Measurements from ENCODE around the gene PLAC1. TPM values are rescaled to one million over a fixed set of nuclear protein-coding genes. Genes with fewer than 3 reads are reported as not detected.

The PLAC1 gene, protein sequence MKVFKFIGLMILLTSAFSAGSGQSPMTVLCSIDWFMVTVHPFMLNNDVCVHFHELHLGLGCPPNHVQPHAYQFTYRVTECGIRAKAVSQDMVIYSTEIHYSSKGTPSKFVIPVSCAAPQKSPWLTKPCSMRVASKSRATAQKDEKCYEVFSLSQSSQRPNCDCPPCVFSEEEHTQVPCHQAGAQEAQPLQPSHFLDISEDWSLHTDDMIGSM
- polyA plus RNA-seq, result not detected

DNA sequence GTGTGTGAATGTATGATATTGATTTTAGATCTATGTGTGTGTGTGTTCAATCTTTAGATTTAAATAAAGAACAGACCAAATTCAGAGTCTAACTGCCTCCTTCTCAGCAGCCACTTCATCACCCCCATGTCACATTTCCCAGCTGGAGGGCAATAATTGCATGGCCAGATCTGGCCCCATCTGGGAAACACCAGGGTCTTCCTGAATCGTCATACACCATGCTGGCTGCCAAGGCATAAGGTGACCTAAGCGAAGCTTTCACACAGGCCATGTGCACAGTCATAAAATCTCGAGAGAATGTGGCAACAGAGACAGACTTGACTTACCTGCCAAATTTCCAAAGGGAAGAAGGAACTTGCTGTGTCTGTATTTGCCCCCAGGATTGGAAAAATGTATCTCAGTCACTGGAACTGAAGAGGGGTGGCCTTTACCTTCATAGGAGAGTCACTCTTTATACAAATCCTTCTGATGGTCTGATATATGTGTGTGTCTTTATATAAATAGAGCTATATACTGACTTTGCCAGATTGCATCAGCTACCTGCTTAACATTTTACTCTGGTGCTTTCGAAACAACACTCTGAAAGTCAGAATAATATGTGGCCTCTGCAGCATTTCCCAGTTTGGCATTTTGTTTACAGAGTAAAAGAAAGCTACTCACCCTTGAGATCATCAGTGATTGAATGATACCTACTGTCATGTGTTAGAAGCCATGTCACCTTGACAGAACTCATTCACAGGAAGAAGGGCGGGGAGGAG is at the start of gene PLAC1:
TSS of gene PLAC1 (minus strand) at position 470 of the 758 bp plus-strand sequence. CDS start 91,789 bp downstream, outside the sequence.
- Mint-ChIP-seq H3K27me3 (ENCODE audit: low read depth in 3 of 3) (peaks cover 0 to 17% (median 0%) of the 10 kb centered on the region in 3 donors), H3K4me1 (no peaks in the 10 kb centered on the region), H3K4me3 (no peak within 1 kb of the TSS), H3K27ac (no peak within 1 kb of the TSS), H3K36me3 (no peaks in the 10 kb centered on the region), H3K9me3 (no peaks in the 10 kb centered on the region)
- no peak for DNase-seq

DNA sequence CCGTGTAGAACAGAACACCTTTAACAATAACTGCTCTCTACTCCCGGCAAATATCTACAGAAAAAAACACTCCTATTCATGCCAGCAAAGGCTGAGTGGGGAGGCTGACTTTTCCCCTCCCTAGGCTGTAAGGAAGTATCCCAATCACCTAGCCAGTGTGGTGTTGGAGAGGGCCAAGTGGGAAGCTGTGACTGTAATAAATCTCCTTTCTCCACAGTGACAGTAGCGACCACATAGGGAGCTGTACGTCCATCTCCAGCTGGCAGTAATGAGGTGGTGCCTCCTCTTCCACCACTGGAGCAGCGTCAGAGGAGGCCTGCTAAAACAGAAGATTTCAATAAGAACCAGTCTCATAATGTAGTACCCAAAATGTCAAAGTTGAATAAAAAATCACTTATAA is 47.9 kb upstream of the PLAC1 start:
- Mint-ChIP-seq H3K36me3 (no peaks in the 10 kb centered on the region), H3K9me3 (no peaks in the 10 kb centered on the region), H3K27ac (no peak overlapping the region), H3K4me3 (no peak overlapping the region), H3K4me1 (no peaks in the 10 kb centered on the region), H3K27me3 (ENCODE audit: low read depth in 3 of 3) (peaks cover 2 to 5% (median 4%) of the 10 kb centered on the region in 3 donors)
- DNase-seq, result no peak

DNA sequence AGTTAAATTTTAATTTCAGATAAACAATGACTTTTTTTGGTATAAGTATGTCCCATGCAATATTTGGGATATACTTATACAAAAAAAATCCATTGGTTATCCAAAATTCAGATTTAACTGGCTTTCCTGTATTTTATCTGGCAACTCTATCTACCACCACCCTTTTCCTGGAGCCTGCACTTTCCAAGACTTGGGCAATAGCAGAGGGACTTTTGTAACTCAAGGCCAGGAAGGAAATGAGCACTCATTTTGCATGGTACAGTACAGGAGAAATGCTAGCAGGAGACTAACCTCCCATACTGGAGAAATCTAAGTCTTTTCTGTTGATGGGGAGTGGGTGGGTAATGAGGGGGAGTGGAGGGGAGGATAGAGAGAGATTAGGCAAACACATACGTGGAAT is 37.7 kb upstream of the PLAC1 start:
- DNase-seq, result no peak
- Mint-ChIP-seq H3K36me3 (peaks cover 0 to 3% (median 0%) of the 10 kb centered on the region in 3 donors), H3K27ac (no peak overlapping the region), H3K4me1 (peaks cover 0 to 15% of the 10 kb centered on the region in 2 donors), H3K9me3 (no peaks in the 10 kb centered on the region), H3K4me3 (no peak overlapping the region), H3K27me3 (ENCODE audit: low read depth in 3 of 3) (peaks cover 0 to under 1% (median 0%) of the 10 kb centered on the region in 3 donors)

DNA sequence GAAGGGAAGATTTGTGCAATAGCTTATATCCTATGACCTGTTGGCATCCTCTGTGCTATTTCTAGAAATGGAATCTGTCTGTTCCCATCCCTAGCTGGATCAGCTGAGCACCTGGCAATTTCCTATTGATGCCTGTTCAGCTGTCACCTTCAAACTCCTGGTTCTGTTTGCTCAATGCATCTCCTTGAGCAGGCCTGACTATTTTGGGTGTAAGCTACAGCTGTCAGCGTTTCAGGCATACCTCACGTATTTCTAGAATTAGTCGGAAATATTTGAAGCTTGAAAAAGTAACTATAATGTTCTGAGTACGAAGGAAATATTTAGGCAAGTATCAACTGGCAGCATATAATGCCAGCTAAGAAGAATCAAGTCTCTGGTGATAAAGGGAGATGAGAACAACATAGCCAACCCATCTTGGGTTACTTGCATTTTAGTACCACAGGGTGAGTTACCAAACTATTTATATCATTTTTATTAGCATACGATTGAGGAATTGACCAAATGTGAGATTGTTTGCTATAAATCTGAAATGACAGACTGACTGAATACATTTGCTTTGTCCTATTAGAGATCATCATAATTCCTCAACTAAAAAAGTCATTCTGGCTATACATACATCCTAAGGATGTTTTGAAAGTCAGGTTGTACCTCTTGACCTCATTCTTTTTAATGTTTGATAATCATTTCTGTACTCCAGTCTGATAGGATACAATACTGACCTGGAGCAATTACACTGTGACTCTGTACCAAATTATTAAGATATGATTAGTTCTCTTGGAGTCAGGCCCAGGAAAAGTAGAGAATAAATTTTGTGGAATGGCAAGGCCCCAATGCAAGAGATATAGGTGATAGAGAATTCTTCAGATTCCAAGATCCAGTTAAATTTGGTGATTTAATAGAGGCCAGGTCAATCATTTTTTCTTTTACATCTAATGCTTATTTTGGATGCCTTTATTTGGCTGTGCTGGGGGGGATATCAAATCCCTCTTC is 36.4 kb upstream of the PLAC1 start:
- Mint-ChIP-seq H3K27ac (no peak overlapping the region), H3K9me3 (no peaks in the 10 kb centered on the region), H3K4me3 (no peak overlapping the region), H3K4me1 (peaks cover 0 to 15% of the 10 kb centered on the region in 2 donors), H3K27me3 (ENCODE audit: low read depth in 3 of 3) (no peaks in the 10 kb centered on the region), H3K36me3 (no peaks in the 10 kb centered on the region)
- DNase-seq, result no peak

DNA sequence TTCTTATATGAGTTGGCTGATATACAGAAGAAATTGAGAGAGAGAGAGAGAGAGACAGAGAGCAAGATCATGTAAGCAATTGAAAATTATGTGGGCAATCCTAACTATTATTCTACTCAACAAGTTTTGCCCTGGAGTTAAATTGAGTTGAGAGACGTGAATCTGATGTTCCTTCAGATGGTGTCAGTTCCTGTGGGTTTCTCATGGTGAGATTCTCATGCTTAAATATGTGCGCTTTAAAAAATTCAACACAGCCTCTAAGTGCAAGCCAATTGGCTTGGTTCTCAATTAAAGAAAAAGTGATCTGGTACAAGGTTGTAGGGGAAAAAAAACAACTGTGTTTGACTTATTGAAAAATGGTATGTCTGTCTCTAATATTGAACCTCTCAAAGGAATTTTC is 35.4 kb upstream of the PLAC1 start:
- peaks cover 0 to 3% (median 0%) of the 10 kb centered on the region in 3 donors for H3K27me3 Mint-ChIP-seq (ENCODE audit: low read depth in 3 of 3)
- no peaks in the 10 kb centered on the region for H3K36me3 Mint-ChIP-seq
- H3K27ac Mint-ChIP-seq, result peak overlapping the region in 2 of 6 donors; percentile 20 to 57
- peaks cover 0 to 15% of the 10 kb centered on the region in 2 donors for H3K4me1 Mint-ChIP-seq
- peak in 2 of 3 donors; percentile 5 to 30 for DNase-seq
- H3K4me3 Mint-ChIP-seq, result peak overlapping the region in 1 of 5 donors; percentile 40
- no peaks in the 10 kb centered on the region for H3K9me3 Mint-ChIP-seq

DNA sequence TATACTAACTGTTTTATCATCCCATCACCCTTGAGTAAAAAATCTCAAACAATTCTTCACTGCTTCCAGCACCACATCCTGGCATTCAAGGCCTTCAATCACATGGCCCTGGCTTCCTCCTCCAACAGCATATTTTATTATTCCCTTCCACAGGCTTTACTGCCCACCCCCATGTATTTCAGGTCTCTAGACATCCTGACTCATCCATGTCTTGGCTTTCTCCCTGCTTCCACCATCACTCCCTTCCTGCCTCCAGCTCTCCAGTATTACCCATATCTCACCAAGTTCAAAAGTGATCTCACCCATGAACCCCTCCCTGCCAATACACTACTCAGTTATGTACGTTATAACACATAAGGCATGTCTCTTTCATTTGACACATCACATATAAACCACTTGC is 34.7 kb upstream of the PLAC1 start:
- peaks cover 0 to 15% of the 10 kb centered on the region in 2 donors for H3K4me1 Mint-ChIP-seq
- no peaks in the 10 kb centered on the region for H3K9me3 Mint-ChIP-seq
- peak overlapping the region in 3 of 6 donors; percentile 20 to 71 (median 29) for H3K27ac Mint-ChIP-seq
- peak overlapping the region in 2 of 5 donors; percentile 30 to 40 for H3K4me3 Mint-ChIP-seq
- peaks cover 0 to 4% (median 0%) of the 10 kb centered on the region in 3 donors for H3K27me3 Mint-ChIP-seq (ENCODE audit: low read depth in 3 of 3)
- DNase-seq, result no peak
- no peaks in the 10 kb centered on the region for H3K36me3 Mint-ChIP-seq

DNA sequence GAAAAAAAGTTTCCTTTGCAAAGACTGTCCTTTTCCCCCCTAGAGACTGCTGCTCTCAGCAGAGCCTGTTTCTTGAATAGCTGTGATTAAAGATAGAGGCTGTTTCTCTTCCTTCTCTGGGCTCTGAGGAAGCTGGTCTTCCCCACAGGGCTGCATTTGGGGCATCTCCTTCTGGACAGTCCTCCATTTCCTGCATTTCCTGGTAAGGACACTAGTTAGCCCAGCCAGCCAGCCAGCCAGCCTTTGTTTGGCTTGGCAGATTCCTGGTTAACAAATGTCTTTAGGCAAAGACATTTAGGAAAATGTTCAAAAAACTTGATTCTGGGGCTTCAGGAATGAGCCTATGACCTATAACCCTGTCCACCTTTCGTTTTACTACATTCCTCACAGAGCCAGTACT is 34.0 kb upstream of the PLAC1 start:
- Mint-ChIP-seq H3K9me3 (no peaks in the 10 kb centered on the region), H3K4me3 (no peak overlapping the region), H3K36me3 (no peaks in the 10 kb centered on the region), H3K4me1 (peaks cover 0 to 15% of the 10 kb centered on the region in 2 donors), H3K27me3 (ENCODE audit: low read depth in 3 of 3) (peaks cover 0 to 4% (median 3%) of the 10 kb centered on the region in 3 donors), H3K27ac (peak overlapping the region in 1 of 6 donors; percentile 12)
- no peak for DNase-seq

DNA sequence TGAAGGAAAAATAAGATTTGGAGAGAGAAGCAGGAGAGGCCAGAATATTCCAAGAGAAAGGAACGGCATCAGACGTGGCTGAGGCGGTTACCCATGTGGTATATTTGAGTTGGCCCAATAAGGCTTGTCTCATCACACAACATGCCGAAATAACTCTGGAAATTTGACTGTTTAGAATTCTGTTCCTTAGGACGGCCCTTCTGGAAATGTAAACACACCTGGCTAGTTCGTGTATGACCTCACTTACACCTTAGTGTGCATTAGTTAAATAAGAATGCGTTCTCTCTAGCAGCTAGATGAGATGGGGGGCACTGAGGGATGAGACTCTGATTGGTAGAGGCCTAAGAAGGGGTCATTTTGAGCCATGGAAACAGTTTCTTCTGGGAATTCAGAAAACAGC is 33.2 kb upstream of the PLAC1 start:
- no peaks in the 10 kb centered on the region for H3K9me3 Mint-ChIP-seq
- peaks cover 0 to 15% of the 10 kb centered on the region in 2 donors for H3K4me1 Mint-ChIP-seq
- H3K27ac Mint-ChIP-seq, result no peak overlapping the region
- no peaks in the 10 kb centered on the region for H3K36me3 Mint-ChIP-seq
- peaks cover 0 to 4% (median 3%) of the 10 kb centered on the region in 3 donors for H3K27me3 Mint-ChIP-seq (ENCODE audit: low read depth in 3 of 3)
- no peak for DNase-seq
- no peak overlapping the region for H3K4me3 Mint-ChIP-seq

DNA sequence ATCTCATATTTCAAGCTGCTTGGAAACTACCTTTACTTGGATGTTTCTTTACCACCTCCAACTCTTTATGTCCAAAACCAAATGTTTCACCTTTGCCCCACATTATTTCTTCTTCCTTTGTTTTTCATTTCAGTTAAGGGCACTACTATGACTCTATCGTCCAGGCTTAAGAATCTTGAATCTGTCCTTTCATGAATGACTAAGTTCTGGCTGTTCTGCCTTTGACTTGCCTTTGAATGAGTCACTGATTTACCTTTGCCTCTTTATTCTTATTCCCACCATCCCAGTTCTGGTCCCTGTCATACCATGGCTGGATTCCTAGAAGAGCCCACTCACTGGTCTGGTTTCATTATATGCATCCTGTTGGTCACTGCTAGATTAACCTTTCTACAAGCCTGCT is 30.6 kb upstream of the PLAC1 start:
- no peak for DNase-seq
- Mint-ChIP-seq H3K4me3 (no peak overlapping the region), H3K9me3 (no peaks in the 10 kb centered on the region), H3K27me3 (ENCODE audit: low read depth in 3 of 3) (peaks cover 0 to 5% (median 3%) of the 10 kb centered on the region in 3 donors), H3K4me1 (peaks cover 0 to 12% of the 10 kb centered on the region in 2 donors), H3K36me3 (no peaks in the 10 kb centered on the region), H3K27ac (no peak overlapping the region)

DNA sequence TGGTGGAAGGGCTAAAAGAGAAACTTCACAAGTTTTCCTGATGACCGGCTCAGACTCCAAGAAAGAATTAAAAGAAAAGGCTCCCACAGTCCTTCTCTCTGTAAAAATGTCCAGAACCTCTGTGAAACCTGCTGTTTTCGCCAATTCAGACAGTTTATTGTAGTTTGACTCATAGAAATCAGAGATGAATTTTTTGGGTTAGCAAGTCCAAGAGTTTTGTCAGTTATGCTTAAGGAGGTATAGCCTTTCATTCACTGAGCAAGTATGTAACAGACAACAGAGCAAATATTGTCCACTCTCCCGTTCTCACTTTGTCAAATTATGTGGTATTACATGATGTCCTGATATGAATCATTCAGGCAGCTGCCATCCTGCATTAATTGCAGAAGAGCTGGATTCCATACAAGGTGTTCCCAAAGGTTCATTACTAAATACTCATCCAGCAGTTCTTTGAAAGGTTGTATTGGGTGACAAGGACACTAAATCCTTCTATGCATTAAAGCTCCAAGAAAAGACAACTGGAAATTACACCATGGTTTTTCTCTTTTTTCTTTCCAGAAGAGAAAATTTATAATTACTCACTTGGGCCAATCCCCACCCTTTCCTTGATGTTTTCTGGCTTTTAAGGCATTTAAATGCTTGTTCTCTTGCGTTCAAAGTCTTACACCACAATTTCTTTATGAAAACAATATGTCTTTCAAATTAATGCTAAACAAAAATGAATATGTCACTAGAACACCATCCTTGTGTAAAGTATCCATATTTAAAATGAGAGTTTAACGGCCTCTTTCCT is 30.0 kb upstream of the PLAC1 start:
- Mint-ChIP-seq H3K27me3 (ENCODE audit: low read depth in 3 of 3) (peaks cover 0 to 6% (median 3%) of the 10 kb centered on the region in 3 donors), H3K9me3 (no peaks in the 10 kb centered on the region), H3K36me3 (no peaks in the 10 kb centered on the region), H3K4me1 (peaks cover 0 to 6% of the 10 kb centered on the region in 2 donors), H3K27ac (no peak overlapping the region), H3K4me3 (no peak overlapping the region)
- no peak for DNase-seq

DNA sequence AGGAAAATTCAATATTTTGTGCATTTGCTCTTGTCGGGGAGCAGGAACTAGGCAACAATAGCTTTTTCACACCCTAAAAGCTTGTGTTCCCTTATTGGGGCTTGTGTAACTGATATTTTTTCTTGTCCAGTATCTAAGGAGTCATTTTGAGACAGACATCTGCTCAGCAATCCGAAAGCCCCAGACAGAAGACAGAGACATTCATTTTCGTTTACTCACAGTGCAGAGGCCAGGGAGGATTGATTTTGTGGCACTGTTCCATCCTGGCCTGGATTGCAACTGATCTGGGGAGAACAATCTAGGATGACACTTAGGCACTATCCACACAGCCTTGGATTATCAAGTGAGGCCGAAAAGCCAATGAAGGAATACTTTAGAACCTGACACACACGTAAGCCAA is 27.4 kb upstream of the PLAC1 start:
- H3K9me3 Mint-ChIP-seq, result no peaks in the 10 kb centered on the region
- no peak overlapping the region for H3K4me3 Mint-ChIP-seq
- H3K4me1 Mint-ChIP-seq, result no peaks in the 10 kb centered on the region
- H3K27ac Mint-ChIP-seq, result no peak overlapping the region
- H3K27me3 Mint-ChIP-seq (ENCODE audit: low read depth in 3 of 3), result peaks cover 0 to 6% (median 3%) of the 10 kb centered on the region in 3 donors
- DNase-seq, result no peak
- no peaks in the 10 kb centered on the region for H3K36me3 Mint-ChIP-seq

DNA sequence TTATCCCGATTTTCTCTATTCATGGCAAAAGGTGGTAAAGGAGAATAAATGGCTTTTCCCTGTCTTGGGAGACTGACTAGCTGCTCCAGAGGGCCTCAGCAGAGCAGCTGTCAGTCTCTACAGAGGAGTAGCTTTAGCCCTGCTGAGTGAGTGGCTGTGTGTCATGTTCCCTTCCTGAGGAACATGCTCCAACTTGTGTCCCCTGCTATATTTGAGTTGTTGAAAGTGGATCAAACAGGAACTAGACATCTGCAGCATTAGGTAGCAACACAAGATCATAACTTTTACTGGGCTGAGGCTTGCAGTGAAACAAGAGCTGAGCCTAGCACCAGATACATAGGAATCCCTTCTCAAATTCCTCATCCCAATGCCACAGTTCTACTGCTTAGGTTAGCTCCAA is 26.7 kb upstream of the PLAC1 start:
- no peak for DNase-seq
- H3K27me3 Mint-ChIP-seq (ENCODE audit: low read depth in 3 of 3), result peaks cover 0 to 6% (median 3%) of the 10 kb centered on the region in 3 donors
- H3K27ac Mint-ChIP-seq, result no peak overlapping the region
- H3K4me1 Mint-ChIP-seq, result no peaks in the 10 kb centered on the region
- no peaks in the 10 kb centered on the region for H3K9me3 Mint-ChIP-seq
- H3K4me3 Mint-ChIP-seq, result no peak overlapping the region
- H3K36me3 Mint-ChIP-seq, result no peaks in the 10 kb centered on the region
